H1 (cell line): ENCODE results near the gene UBR1. TPM values are rescaled to one million over a fixed set of nuclear protein-coding genes. Genes with fewer than 3 reads are reported as not detected.

ENCODE experiments used
- ATF2 ChIP-seq: IDR thresholded peaks from 2 replicates; pipeline ENCODE4 v1.6.1; 2012; ENCODE audit warnings: low read length, inconsistent platforms
- BACH1 ChIP-seq: IDR thresholded peaks from 2 replicates; pipeline ENCODE4 v1.6.1; 2012; ENCODE audit warnings: low read length, improper control_type of control experiment
- CBX5 ChIP-seq: fragments of 300-800, 300-1000 bp; sonication (generic); IDR thresholded peaks from 2 replicates; pipeline ENCODE4 v1.7.1; 2016; ENCODE audit warnings: antibody characterized with exemption, low read length, low read depth
- CHD1 ChIP-seq: IDR thresholded peaks from 2 replicates; pipeline ENCODE4 v1.6.1; 2012; ENCODE audit warnings: low read depth, low read length, improper control_type of control experiment
- CTBP2 ChIP-seq: IDR thresholded peaks from 2 replicates; pipeline ENCODE4 v1.7.0; 2011; ENCODE audit warnings: borderline replicate concordance, mild to moderate bottlenecking, moderate library complexity, mixed read lengths, low read length; ENCODE audit not compliant: insufficient read depth, insufficient read length
- HDAC2 ChIP-seq, 2 experiments: fragments of 300-600 bp in 1 of 2; sonication (generic) in 1 of 2; IDR thresholded peaks; 2 replicates each; pipeline ENCODE4 v1.6.1; 2011 to 2012; ENCODE audit warnings: low read depth in 2 of 2, low read length in 2 of 2, mild to moderate bottlenecking in 2 of 2, moderate library complexity in 2 of 2, borderline replicate concordance in 1 of 2, inconsistent platforms in 1 of 2
- JUND ChIP-seq: IDR thresholded peaks from 2 replicates; pipeline ENCODE4 v1.6.1; 2011; ENCODE audit warnings: mild to moderate bottlenecking, improper control_type of control experiment, low read length
- KDM4A ChIP-seq: IDR thresholded peaks from one replicate; pipeline ENCODE4 v1.7.1; 2012; ENCODE audit warnings: low read depth, mild to moderate bottlenecking, moderate library complexity, low read length, inconsistent platforms; ENCODE audit not compliant: severe bottlenecking
- PHF8 ChIP-seq: fragments of 200-600 bp; sonication (generic); conservative IDR thresholded peaks from 2 replicates; pipeline ENCODE4 v1.7.1; 2012; ENCODE audit warnings: low read depth, mild to moderate bottlenecking, inconsistent platforms, low read length, moderate library complexity
- POLR2A ChIP-seq, 2 experiments: IDR thresholded peaks; 1 replicate in 1 of 2; 2 replicates in 1 of 2; pipeline ENCODE4 v1.6.1; 2011; ENCODE audit warnings: low read depth in 2 of 2, low read length in 2 of 2, mild to moderate bottlenecking in 2 of 2; ENCODE audit errors: control extremely low read depth in 1 of 2
- SAP30 ChIP-seq: fragments of 300-600 bp; sonication (generic); IDR thresholded peaks from 2 replicates; pipeline ENCODE4 v1.7.1; 2012; ENCODE audit warnings: low read length, moderate library complexity, mild to moderate bottlenecking, inconsistent platforms; ENCODE audit not compliant: insufficient read depth, insufficient replicate concordance
- SP2 ChIP-seq: IDR thresholded peaks from 2 replicates; pipeline ENCODE4 v1.6.1; 2012; ENCODE audit warnings: mild to moderate bottlenecking, low read length, inconsistent platforms
- SRF ChIP-seq: IDR thresholded peaks from 2 replicates; pipeline ENCODE4 v1.6.1; 2011; ENCODE audit warnings: mild to moderate bottlenecking, low read depth, low read length, moderate library complexity
- TAF7 ChIP-seq: optimal IDR thresholded peaks from 2 replicates; pipeline ENCODE3; 2011; ENCODE audit warnings: low read depth, mild to moderate bottlenecking, inconsistent platforms, low read length, moderate library complexity, borderline replicate concordance
- TBP ChIP-seq: IDR thresholded peaks from 2 replicates; pipeline ENCODE4 v1.6.1; 2011; ENCODE audit warnings: low read depth, low read length, improper control_type of control experiment
- TCF12 ChIP-seq: IDR thresholded peaks from 2 replicates; pipeline ENCODE4 v1.6.1; 2011; ENCODE audit warnings: low read depth, mild to moderate bottlenecking, low read length
- TEAD4 ChIP-seq: IDR thresholded peaks from 2 replicates; pipeline ENCODE4 v1.6.1; 2012; ENCODE audit warnings: low read depth, low read length, inconsistent platforms, mixed read lengths
- polyA plus RNA-seq, 7 experiments: library from polyadenylated mRNA; depleted of rRNA in 3 of 7; stranded (reverse) in 5 of 7; unstranded in 2 of 7; fragments of >200 nt in 5 of 7; fragments of 200-250 nt in 2 of 7; gene quantifications; 1 replicate in 5 of 7; 2 replicates in 1 of 7; 4 replicates in 1 of 7; pipeline versions ENCODE4 v1.2.1 to v1.2.3, GENCODE V29; 2011 to 2013; ENCODE audit warnings: missing spikeins in 2 of 7, mixed read lengths in 2 of 7
- total RNA-seq: library from RNA; stranded (reverse); fragmentation: NEBNext Ultra II Directional; extraction: Animal tissue kit (Norgen Biotek cat#: 25700); gene quantifications from 2 replicates; pipeline ENCODE4 v1.2.1, GENCODE V29; 2021
- TF ChIP-seq, protein P1 (sequence below): IDR thresholded peaks from 2 replicates; pipeline ENCODE4 v1.6.1; 2012; ENCODE audit warnings: inconsistent platforms
- TF ChIP-seq, protein P2 (sequence below): IDR thresholded peaks from 2 replicates; pipeline ENCODE4 v1.6.1; 2012; ENCODE audit warnings: inconsistent platforms

UBR1 gene
- total and polyA plus RNA-seq, 2 of the 8 experiments (the other 6 are each of a cell fraction or from before 2014, with no cell fraction given), result 3.7 to 18.7 TPM

GRCh38 chr15:42919799-42920518, 185.9 kb downstream of the UBR1 start (continued):
- TF ChIP-seq ATF2 (no peak), CHD1 (no peak), SAP30 (peak; percentile 78), CTBP2 (no peak), HDAC2 (IDR thresholded peaks at IDR 0.05; ENCODE audit: borderline replicate concordance in 1 of 2, low read depth in 2 of 2, low read length in 2 of 2) (0 out of 4 replicates have a peak, but pooled peaks of 1 of the 2 experiments have one; percentile 10), SP2 (no peak), TAF7 (no peak), CBX5 (no peak), JUND (no peak), TCF12 (no peak), TBP (no peak), KDM4A (no peak), BACH1 (no peak), POLR2A (IDR thresholded peaks at IDR 0.05; ENCODE audit: control extremely low read depth in 1 of 2, low read depth in 2 of 2, low read length in 2 of 2) (no peak), SRF (no peak), PHF8 (no peak), TEAD4 (no peak)
- TF ChIP-seq, protein P1, sequence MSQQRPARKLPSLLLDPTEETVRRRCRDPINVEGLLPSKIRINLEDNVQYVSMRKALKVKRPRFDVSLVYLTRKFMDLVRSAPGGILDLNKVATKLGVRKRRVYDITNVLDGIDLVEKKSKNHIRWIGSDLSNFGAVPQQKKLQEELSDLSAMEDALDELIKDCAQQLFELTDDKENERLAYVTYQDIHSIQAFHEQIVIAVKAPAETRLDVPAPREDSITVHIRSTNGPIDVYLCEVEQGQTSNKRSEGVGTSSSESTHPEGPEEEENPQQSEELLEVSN, result no peak
- TF ChIP-seq, protein P2, sequence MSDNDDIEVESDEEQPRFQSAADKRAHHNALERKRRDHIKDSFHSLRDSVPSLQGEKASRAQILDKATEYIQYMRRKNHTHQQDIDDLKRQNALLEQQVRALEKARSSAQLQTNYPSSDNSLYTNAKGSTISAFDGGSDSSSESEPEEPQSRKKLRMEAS, result no peak
